Heart right ventricle (tissue), 16 donors: ENCODE measurements around the gene MCTP1. TPM values are rescaled to one million over a fixed set of nuclear protein-coding genes. Genes with fewer than 3 reads are reported as not detected.

Source experiments
- ATAC-seq, 8 donors: fragments of 200-7000 bp; cut with Tn5 transposase; one replicate each; pipeline ENCODE4 v1.9.1; 2020; ENCODE audit warnings: mild to moderate bottlenecking in 8 of 8, moderate library complexity in 8 of 8, moderate number of reproducible peaks in 1 of 8
- DNase-seq, 2 donors: peaks; one replicate each; pipeline ENCODE4 v3.0.0-alpha.2; 2020
- H3K27ac ChIP-seq, 10 donors: fragments of 200-600 bp; sonication (generic) in 2 of 10; one replicate each; pipeline versions ENCODE4 v1.5.0 to v1.8.0; 2020 to 2022; ENCODE audit warnings: mild to moderate bottlenecking in 3 of 10
- H3K27me3 ChIP-seq, 7 donors: fragments of 200-600 bp; one replicate each; pipeline ENCODE4 v1.8.0; 2021 to 2022; ENCODE audit warnings: mild to moderate bottlenecking in 2 of 7
- H3K36me3 ChIP-seq, 9 donors: fragments of 200-600 bp; sonication (generic) in 1 of 9; one replicate each; pipeline versions ENCODE4 v1.5.0 to v1.8.0; 2020 to 2022; ENCODE audit warnings: mild to moderate bottlenecking in 2 of 9
- H3K4me1 ChIP-seq, 9 donors: fragments of 200-600 bp; sonication (generic) in 1 of 9; one replicate each; pipeline versions ENCODE4 v1.5.0 to v1.8.0; 2020 to 2022; ENCODE audit warnings: mild to moderate bottlenecking in 4 of 9
- H3K4me3 ChIP-seq, 10 donors: fragments of 200-600 bp; sonication (generic) in 2 of 10; one replicate each; pipeline versions ENCODE4 v1.5.0 to v1.8.0; 2020 to 2022; ENCODE audit warnings: mild to moderate bottlenecking in 7 of 10, moderate library complexity in 2 of 10
- H3K9me3 ChIP-seq, 11 donors: fragments of 200-600 bp in 10 of 11; sonication (generic) in 2 of 11; one replicate each; pipeline versions ENCODE4 v1.5.0 to v1.8.0; 2013 to 2022; ENCODE audit warnings: mild to moderate bottlenecking in 2 of 11, control low read depth in 1 of 11, moderate library complexity in 1 of 11
- WGBS, 2 donors: extraction: QIAGEN DNeasy Blood & Tissue Kit; methylation state at CpG; one replicate each; pipeline ENCODE4 v1.1.7; 2013; ENCODE audit warnings: inconsistent platforms in 1 of 2; 5-methylcytosine and 5-hydroxymethylcytosine counted together
- intact Hi-C, 10 donors: fragments of 100-400 bp; cut with DNase I; formaldehyde crosslinking; loops; one replicate each; pipeline versions ENCODE4 v1.11.1 to v1.14.2; 2022
- polyA plus RNA-seq, 2 donors: library from polyadenylated mRNA; stranded (reverse); fragments of 200-250 nt; gene quantifications; one replicate each; pipeline ENCODE4 v1.2.3, GENCODE V29; 2013
- total RNA-seq, 10 donors: library from RNA; stranded (reverse); fragmentation: NEBNext Ultra II Directional in 3 of 10; extraction: Animal tissue kit (Norgen Biotek cat#: 25700) in 3 of 10; gene quantifications; one replicate each; pipeline versions ENCODE4 v1.2.1 to v1.2.4, GENCODE V29; 2021 to 2023
- TF ChIP-seq, protein P1 (sequence below), 9 donors: fragments of 200-600 bp; sonication (generic) in 2 of 9; IDR thresholded peaks; one replicate each; pipeline versions ENCODE4 v1.5.0 to v1.8.0; 2021 to 2022; ENCODE audit warnings: antibody characterized with exemption in 9 of 9, mild to moderate bottlenecking in 5 of 9, moderate library complexity in 1 of 9
- donor health status: Arrhythmogenic right ventricular cardiomyopathy.
- donor health status: ischemic (EF 13 %, LVEDD 7.1; RV severe dilation, severe dysfunction).
- donor health status: healthy with polysubstance abuse.
- donor health status: DM: no; HTN: yes; CAD: no.
- donor health status: DM: no; HTN: no; CAD: no.
- donor health status: ischemic (EF 25% LVEDD 6.9; RV normal size, moderate dysfunction).
- donor health status: ischemic (EF 25% LVEDD 5.7; RV mildly dilated, moderate dysfunction).
- donor health status: healthy.
- donor health status: DM: yes; HTN: yes; CAD: no.
- donor health status: Ischemic cardiomyopathy.
- donor health status: ischemic (EF 35%, LVEDD 5.7; RV mildly dilated, moderate dysfunction).
- donor health status: nonischemic (EF 11% LVEDD 7.7; RV severe dilation, severe dysfunction).
- donor health status: DM: yes; HTN: yes; CAD: no.
- donor health status: PGD.
- donor health status: ischemic (EF 29% LVEDD 5.4; RV normal size, mild dysfunction).
- donor health status: nonischemic (EF 23%, LVEDD 6.1; RV moderate dilation, normal function).

Gene MCTP1
- total and polyA plus RNA-seq, 12 donors = 1.3 to 19.7 (median 5.3) TPM

DNA sequence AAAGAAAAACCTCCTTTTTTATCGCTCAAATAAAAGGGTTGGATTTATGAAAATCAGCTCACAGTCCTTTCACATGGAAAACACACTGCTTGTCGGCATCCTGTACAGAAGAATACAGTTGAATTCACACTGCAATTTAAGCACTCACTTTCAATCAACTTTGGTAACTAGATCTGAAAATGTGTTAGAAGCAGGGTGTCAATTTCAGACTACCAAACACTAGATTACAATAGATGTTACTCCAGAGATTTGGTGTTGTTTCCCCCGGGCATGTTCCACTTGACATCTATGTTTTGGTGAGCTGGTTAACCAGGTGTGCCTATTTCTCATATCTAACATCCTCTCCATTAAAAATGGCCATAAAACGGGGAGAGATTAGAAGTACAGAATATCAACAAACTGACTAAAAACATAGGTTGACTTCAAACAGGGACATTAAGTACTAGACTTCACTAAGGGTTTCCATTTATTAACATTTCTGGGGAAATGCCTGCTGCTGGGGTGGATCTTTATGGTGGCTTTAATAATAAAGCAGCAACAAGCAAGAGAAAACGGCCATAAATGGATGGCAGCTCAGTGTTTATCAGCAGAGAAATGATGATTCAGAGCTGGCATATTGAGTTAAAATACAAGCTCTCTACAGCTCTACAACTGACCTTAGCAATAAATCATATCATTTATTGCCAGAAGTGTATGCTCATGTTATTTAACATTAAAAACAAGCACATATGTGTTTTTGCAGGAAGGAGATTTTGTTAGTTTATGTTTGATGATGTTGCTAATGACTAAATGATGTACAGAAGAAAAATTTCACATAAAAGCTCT lies 507.6 kb downstream of the MCTP1 start:
- 83 to 85% methylated on average over 5 of the region's 5 CpGs for WGBS, 2 donors
- no peak for ATAC-seq
- no peaks in the 10 kb centered on the region for H3K9me3 ChIP-seq
- H3K27ac ChIP-seq = no peak overlapping the region
- H3K4me1 ChIP-seq = no peaks in the 10 kb centered on the region
- DNase-seq = no peak
- no peak overlapping the region for H3K4me3 ChIP-seq
- H3K36me3 ChIP-seq = peaks cover 0 to 9% (median 0%) of the 10 kb centered on the region in 9 donors
- peaks cover 0 to 5% (median 0%) of the 10 kb centered on the region in 7 donors for H3K27me3 ChIP-seq
- intact Hi-C loops = loop anchor here in 1 of 10 donors (1.0 kb wide), 1 partner anchor 11 kb away; no protein-coding TSS in a partner anchor
- TF ChIP-seq, protein P1, sequence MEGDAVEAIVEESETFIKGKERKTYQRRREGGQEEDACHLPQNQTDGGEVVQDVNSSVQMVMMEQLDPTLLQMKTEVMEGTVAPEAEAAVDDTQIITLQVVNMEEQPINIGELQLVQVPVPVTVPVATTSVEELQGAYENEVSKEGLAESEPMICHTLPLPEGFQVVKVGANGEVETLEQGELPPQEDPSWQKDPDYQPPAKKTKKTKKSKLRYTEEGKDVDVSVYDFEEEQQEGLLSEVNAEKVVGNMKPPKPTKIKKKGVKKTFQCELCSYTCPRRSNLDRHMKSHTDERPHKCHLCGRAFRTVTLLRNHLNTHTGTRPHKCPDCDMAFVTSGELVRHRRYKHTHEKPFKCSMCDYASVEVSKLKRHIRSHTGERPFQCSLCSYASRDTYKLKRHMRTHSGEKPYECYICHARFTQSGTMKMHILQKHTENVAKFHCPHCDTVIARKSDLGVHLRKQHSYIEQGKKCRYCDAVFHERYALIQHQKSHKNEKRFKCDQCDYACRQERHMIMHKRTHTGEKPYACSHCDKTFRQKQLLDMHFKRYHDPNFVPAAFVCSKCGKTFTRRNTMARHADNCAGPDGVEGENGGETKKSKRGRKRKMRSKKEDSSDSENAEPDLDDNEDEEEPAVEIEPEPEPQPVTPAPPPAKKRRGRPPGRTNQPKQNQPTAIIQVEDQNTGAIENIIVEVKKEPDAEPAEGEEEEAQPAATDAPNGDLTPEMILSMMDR (IDR thresholded peaks at IDR 0.05) = no peak

DNA sequence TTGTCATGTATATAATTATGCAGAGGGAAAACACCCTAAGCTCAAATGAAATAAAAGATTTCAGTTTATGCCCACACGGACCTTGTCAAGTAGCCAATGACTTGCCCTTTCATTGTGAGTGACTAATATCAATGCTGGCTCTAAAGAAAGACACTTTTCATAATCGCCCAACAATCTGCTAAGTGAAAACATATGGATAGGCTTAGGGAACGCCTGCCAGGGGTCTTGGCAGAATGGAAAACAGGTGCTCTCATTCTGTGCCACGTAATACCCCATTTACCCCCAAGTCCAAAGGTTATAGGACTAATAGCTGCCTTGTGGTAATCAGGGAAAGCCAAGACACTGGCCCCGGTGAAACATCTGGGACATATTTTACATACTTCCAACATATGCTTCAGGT lies 508.7 kb downstream of the MCTP1 start:
- no peak overlapping the region for H3K27ac ChIP-seq
- no peaks in the 10 kb centered on the region for H3K4me1 ChIP-seq
- peaks cover 0 to 5% (median 0%) of the 10 kb centered on the region in 7 donors for H3K27me3 ChIP-seq
- H3K4me3 ChIP-seq = no peak overlapping the region
- WGBS, 2 donors = 74 to 75% methylated on average over 5 of the region's 5 CpGs
- TF ChIP-seq, protein P1 (IDR thresholded peaks at IDR 0.05) = no peak
- ATAC-seq (no peak), DNase-seq (no peak)
- H3K36me3 ChIP-seq = peaks cover 0 to 9% (median 0%) of the 10 kb centered on the region in 9 donors
- intact Hi-C loops = no loop called here
- H3K9me3 ChIP-seq = no peaks in the 10 kb centered on the region

DNA sequence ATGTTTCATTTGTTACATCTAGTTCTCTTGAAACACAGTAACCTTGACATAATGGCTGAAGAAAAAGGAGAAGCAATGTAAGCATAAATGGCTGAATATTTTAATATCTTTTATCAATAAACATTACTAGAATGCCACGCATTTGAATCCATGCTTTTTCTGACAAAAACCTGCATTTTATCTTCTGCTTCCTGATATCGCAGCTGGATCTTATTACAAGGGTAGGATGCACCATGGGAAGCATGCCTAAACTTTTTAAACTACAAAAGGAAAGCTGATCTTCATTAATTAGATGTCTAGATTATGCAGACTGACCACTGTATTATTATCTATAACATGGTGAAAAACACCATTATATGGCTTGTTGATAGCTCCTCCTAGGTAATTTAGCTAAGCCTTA lies 509.8 kb downstream of the MCTP1 start:
- DNase-seq (no peak), ATAC-seq (no peak)
- no peaks in the 10 kb centered on the region for H3K4me1 ChIP-seq
- H3K9me3 ChIP-seq = no peaks in the 10 kb centered on the region
- TF ChIP-seq, protein P1 (IDR thresholded peaks at IDR 0.05) = no peak
- intact Hi-C loops = no loop called here
- H3K36me3 ChIP-seq = peaks cover 0 to 9% (median 0%) of the 10 kb centered on the region in 9 donors
- H3K4me3 ChIP-seq = no peak overlapping the region
- H3K27ac ChIP-seq = no peak overlapping the region
- 87 to 91% methylated on average over 2 of the region's 2 CpGs for WGBS, 2 donors
- H3K27me3 ChIP-seq = no peaks in the 10 kb centered on the region

DNA sequence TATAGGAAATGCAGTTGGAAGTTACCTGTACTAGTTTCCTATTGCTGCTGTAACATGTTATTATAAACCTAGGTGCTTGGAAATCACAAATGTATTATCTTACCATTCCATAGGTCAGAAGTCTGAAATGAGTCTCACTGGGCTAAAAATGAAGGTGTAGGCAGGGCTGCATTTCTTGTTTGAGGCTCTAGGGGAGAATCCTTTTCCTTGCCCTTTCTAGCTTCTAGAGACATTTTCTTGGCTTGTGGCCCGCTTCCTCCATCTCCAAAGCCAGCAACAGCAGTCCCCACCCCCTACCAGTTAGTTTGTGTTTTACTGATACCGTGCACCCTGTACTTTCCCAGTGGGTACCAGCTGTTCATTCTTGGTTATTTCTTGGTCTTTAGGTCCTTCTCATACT lies 513.2 kb downstream of the MCTP1 start:
- intact Hi-C loops = no loop called here
- no peak overlapping the region for H3K27ac ChIP-seq
- WGBS, 2 donors = 78 to 81% methylated on average over 2 of the region's 2 CpGs
- no peaks in the 10 kb centered on the region for H3K27me3 ChIP-seq
- TF ChIP-seq, protein P1 (IDR thresholded peaks at IDR 0.05) = no peak
- H3K9me3 ChIP-seq = no peaks in the 10 kb centered on the region
- DNase-seq (no peak), ATAC-seq (no peak)
- H3K36me3 ChIP-seq = peaks cover 0 to 5% (median 0%) of the 10 kb centered on the region in 9 donors
- H3K4me1 ChIP-seq = no peaks in the 10 kb centered on the region
- no peak overlapping the region for H3K4me3 ChIP-seq
